ENCODE measurements around the gene COMMD2. TPM values are rescaled to one million over a fixed set of nuclear protein-coding genes. Genes with fewer than 3 reads are reported as not detected.

The COMMD2 gene
- total RNA-seq, 1 experiment from 2014 or later = 35.5 TPM

GRCh38 chr3:149783576-149783975 lies 31.3 kb upstream of the COMMD2 start:
- no TSS peak for BruUV-seq (replicated peaks)

DNA sequence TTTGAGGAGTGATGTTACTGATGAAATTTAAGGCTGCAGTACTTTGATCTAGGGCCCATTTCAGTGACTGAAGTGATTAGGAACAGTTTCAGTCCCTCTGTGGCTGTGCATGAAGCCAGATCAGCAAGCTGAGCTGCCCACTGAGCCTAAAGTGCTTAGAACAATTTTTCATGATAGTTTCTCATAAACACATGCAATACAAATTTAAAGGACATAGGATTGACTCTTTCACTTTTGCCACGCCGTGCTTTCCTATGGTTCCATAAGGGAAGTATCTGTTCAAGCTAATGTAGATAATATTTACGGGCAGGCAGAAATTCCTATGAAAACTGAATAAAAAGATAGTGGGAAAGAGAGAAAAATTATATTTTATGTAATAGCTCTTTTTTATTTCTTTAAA lies 29.5 kb upstream of the COMMD2 start:
- Histone ChIP-seq H2AFZ (ENCODE audit: low read depth, low read length, poor library complexity, severe bottlenecking) (no peak overlapping the region), H3K4me2 (ENCODE audit: low read length) (no peak overlapping the region), H4K20me1 (ENCODE audit: insufficient read depth) (no peaks in the 10 kb centered on the region), H3K9me2 (ENCODE audit: insufficient read depth) (no peaks in the 10 kb centered on the region), H3K9ac (ENCODE audit: low read length) (no peak overlapping the region), H3K36me3 (ENCODE audit: control insufficient read depth in 1 of 2, insufficient read depth in 2 of 2, low read length in 2 of 2) (no peaks in the 10 kb centered on the region), H3K4me1 (ENCODE audit: control insufficient read depth in 1 of 2, insufficient read depth in 2 of 2, low read length in 2 of 2) (peaks cover 9 to 18% of the 10 kb centered on the region in 2 experiments), H3K27me3 (ENCODE audit: insufficient read depth, low read length) (no peaks in the 10 kb centered on the region), H3K4me3 (replicated peaks in 1 of 2; ENCODE audit: low read depth in 1 of 2, low read length in 2 of 2) (no peak overlapping the region), H3K9me3 (ENCODE audit: control insufficient read depth in 1 of 2, insufficient read depth in 1 of 2, low read depth in 1 of 2, low read length in 2 of 2) (no peaks in the 10 kb centered on the region), H3K79me2 (ENCODE audit: insufficient read depth, low read length) (no peaks in the 10 kb centered on the region), H3K27ac (ENCODE audit: low read depth, low read length) (no peak overlapping the region)
- intact Hi-C loops (cut with micrococcal nuclease) = no loop called here
- ATAC-seq = no peak
- RAD21 ChIA-PET (ENCODE audit: low non-redundant PET in 1 of 2, low total read pairs in 2 of 2, uncharacterized antibody in 2 of 2, unreplicated experiment in 2 of 2) = no interaction called here
- no peak for TF ChIP-seq MAX (IDR thresholded peaks at IDR 0.05)
- no peak for TF ChIP-seq TCF7L2 (IDR thresholded peaks at IDR 0.05; ENCODE audit: borderline replicate concordance, extremely low read depth, insufficient read depth, insufficient read length)
- no peak for DNase-seq (ENCODE audit: low read depth, low spot score)
- POLR2A ChIA-PET = no interaction called here
- BruUV-seq (replicated peaks) = no TSS peak
- CTCF ChIA-PET = interaction anchor here (1.3 to 2.5 kb wide), 3 partner anchors 10 to 27 kb away, joined by 5 to 32 read pairs (median 8); no protein-coding TSS in a partner anchor

More at GRCh38 chr3:149783576-149783975, 31.3 kb upstream of the COMMD2 start:
- Histone ChIP-seq H3K4me2 (ENCODE audit: low read length) (peak overlapping the region; percentile 42), H3K9ac (ENCODE audit: low read length) (no peak overlapping the region), H3K27me3 (ENCODE audit: insufficient read depth, low read length) (no peaks in the 10 kb centered on the region), H3K9me2 (ENCODE audit: insufficient read depth) (no peaks in the 10 kb centered on the region), H3K79me2 (ENCODE audit: insufficient read depth, low read length) (no peaks in the 10 kb centered on the region), H3K27ac (ENCODE audit: low read depth, low read length) (peak overlapping the region; percentile 25; the same call in 1 of the 2 replicates), H3K36me3 (ENCODE audit: control insufficient read depth in 1 of 2, insufficient read depth in 2 of 2, low read length in 2 of 2) (no peaks in the 10 kb centered on the region), H2AFZ (ENCODE audit: low read depth, low read length, poor library complexity, severe bottlenecking) (peak overlapping the region; percentile 74), H3K4me1 (ENCODE audit: control insufficient read depth in 1 of 2, insufficient read depth in 2 of 2, low read length in 2 of 2) (peaks cover 9 to 18% of the 10 kb centered on the region in 2 experiments), H4K20me1 (ENCODE audit: insufficient read depth) (no peaks in the 10 kb centered on the region), H3K4me3 (replicated peaks in 1 of 2; ENCODE audit: low read depth in 1 of 2, low read length in 2 of 2) (no peak overlapping the region), H3K9me3 (ENCODE audit: control insufficient read depth in 1 of 2, insufficient read depth in 1 of 2, low read depth in 1 of 2, low read length in 2 of 2) (no peaks in the 10 kb centered on the region)
- ATAC-seq (peak; percentile 75), DNase-seq (ENCODE audit: low read depth, low spot score) (no peak)
- intact Hi-C loops (cut with micrococcal nuclease) = no loop called here
- ChIA-PET CTCF (interaction anchor here (2.5 kb wide), 1 partner anchor 12 kb away, joined by 32 read pairs; no protein-coding TSS in a partner anchor), POLR2A (no interaction called here), RAD21 (ENCODE audit: low non-redundant PET in 1 of 2, low total read pairs in 2 of 2, uncharacterized antibody in 2 of 2, unreplicated experiment in 2 of 2) (no interaction called here)
- TF ChIP-seq FOSL1 (IDR thresholded peaks at IDR 0.05; ENCODE audit: low read depth) = peak; percentile 50
- TF ChIP-seq POLR2A (IDR thresholded peaks at IDR 0.05; ENCODE audit: borderline replicate concordance, extremely low read depth, insufficient read depth, insufficient read length) = no peak
- 0 out of 2 replicates have a peak, but pooled peaks have one; percentile 22 for TF ChIP-seq CBX3 (IDR thresholded peaks at IDR 0.05; ENCODE audit: low read depth)
- TF ChIP-seq JUND (IDR thresholded peaks at IDR 0.05) = peak; percentile 37; the same call in 1 of the 2 replicates
- TF ChIP-seq EZH2phosphoT487 (IDR thresholded peaks at IDR 0.05; ENCODE audit: borderline replicate concordance) = no peak
- TF ChIP-seq SP1 (IDR thresholded peaks at IDR 0.05; ENCODE audit: low read depth) = no peak

Data from HCT116 (cell line).